ENCODE measurements around the gene PZP.

- TF ChIP-seq, protein P1, sequence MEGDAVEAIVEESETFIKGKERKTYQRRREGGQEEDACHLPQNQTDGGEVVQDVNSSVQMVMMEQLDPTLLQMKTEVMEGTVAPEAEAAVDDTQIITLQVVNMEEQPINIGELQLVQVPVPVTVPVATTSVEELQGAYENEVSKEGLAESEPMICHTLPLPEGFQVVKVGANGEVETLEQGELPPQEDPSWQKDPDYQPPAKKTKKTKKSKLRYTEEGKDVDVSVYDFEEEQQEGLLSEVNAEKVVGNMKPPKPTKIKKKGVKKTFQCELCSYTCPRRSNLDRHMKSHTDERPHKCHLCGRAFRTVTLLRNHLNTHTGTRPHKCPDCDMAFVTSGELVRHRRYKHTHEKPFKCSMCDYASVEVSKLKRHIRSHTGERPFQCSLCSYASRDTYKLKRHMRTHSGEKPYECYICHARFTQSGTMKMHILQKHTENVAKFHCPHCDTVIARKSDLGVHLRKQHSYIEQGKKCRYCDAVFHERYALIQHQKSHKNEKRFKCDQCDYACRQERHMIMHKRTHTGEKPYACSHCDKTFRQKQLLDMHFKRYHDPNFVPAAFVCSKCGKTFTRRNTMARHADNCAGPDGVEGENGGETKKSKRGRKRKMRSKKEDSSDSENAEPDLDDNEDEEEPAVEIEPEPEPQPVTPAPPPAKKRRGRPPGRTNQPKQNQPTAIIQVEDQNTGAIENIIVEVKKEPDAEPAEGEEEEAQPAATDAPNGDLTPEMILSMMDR (optimal IDR thresholded peaks at IDR 0.05 in 1 of 3, IDR thresholded peaks at IDR 0.05 in 1 of 3, conservative IDR thresholded peaks at IDR 0.05 in 1 of 3; ENCODE audit: extremely low read depth in 1 of 3, insufficient read depth in 2 of 3, low read length in 3 of 3): no peak
- no peak for TF ChIP-seq EZH2 (IDR thresholded peaks at IDR 0.05; ENCODE audit: low read length)
Measured at GRCh38 chr12:9113296-9113986, 94.8 kb downstream of the PZP start.
